NK-92 (cell line): ENCODE data around the gene LRRC8D.

Experiments used
- DNase-seq: peaks from one replicate; lab custom pipeline; 2025; ENCODE audit not compliant: unreplicated experiment; lab: John Stamatoyannopoulos, UW

LRRC8D gene

GRCh38 chr1:89953131-89953626 is 132.3 kb downstream of the LRRC8D start:
- no peak for DNase-seq

- DNase-seq, result no peak
These were observed 133.1 kb downstream of the LRRC8D start for GRCh38 chr1:89953929-89954328.

GRCh38 chr1:89954401-89954800 is 133.6 kb downstream of the LRRC8D start:
- DNase-seq, result no peak

- DNase-seq, result no peak
These were observed 134.7 kb downstream of the LRRC8D start for GRCh38 chr1:89955311-89956205.

- no peak for DNase-seq
These were observed 136.3 kb downstream of the LRRC8D start for GRCh38 chr1:89957107-89957506.

GRCh38 chr1:89958851-89959654 is 138.2 kb downstream of the LRRC8D start:
- DNase-seq, result no peak

GRCh38 chr1:89959719-89960118 is 138.9 kb downstream of the LRRC8D start:
- DNase-seq, result no peak

- no peak for DNase-seq
These were observed 141.4 kb downstream of the LRRC8D start for GRCh38 chr1:89962024-89962741.

- no peak for DNase-seq
These were observed 141.9 kb downstream of the LRRC8D start for GRCh38 chr1:89962742-89963075.

- DNase-seq, result no peak
These were observed 144.4 kb downstream of the LRRC8D start for GRCh38 chr1:89965193-89965768.

- no peak for DNase-seq
These were observed 145.8 kb downstream of the LRRC8D start for GRCh38 chr1:89966656-89967055.

GRCh38 chr1:89971600-89971999 is 150.8 kb downstream of the LRRC8D start:
- no peak for DNase-seq

GRCh38 chr1:89972024-89972423 is 151.2 kb downstream of the LRRC8D start:
- no peak for DNase-seq

GRCh38 chr1:89973471-89974127 is 152.8 kb downstream of the LRRC8D start:
- no peak for DNase-seq

GRCh38 chr1:89974256-89974655 is 153.4 kb downstream of the LRRC8D start:
- DNase-seq, result no peak

GRCh38 chr1:89974696-89975470 is 154.1 kb downstream of the LRRC8D start:
- no peak for DNase-seq

- DNase-seq, result no peak
These were observed 154.8 kb downstream of the LRRC8D start for GRCh38 chr1:89975540-89976125.

GRCh38 chr1:89978755-89979154 is 157.9 kb downstream of the LRRC8D start:
- DNase-seq, result no peak

- no peak for DNase-seq
These were observed 159.8 kb downstream of the LRRC8D start for GRCh38 chr1:89980605-89981004.
